Measurements from ENCODE around the gene TMEM144.

Gene TMEM144

DNA sequence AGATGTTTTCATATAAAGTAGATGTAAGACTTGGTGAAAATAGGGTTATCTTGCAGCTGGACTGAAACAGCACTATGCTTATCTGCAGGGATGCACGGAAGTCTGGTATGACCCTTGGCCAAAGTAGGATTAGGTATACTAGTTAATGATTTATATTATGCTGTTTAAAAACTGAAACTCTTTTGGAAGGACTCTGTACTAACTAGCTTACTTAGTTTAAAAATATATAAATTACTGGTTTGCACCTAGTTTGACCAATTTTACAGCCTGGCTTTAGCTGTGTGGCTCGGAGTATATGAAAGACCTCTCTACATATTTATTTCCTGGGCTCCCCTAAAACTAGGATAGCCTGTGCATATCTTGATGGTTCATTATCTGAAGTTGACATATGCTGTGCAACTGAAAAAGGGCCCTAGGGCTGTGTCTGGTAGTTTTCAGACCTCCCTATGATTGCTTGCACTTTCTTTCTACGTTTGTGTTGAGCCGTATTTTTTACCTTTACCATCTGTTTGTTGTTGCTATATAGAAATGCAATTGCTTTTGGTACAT is 89.2 kb downstream of the TMEM144 start:
- Histone ChIP-seq H3K9me3 (ENCODE audit: control insufficient read depth, insufficient read depth, low read length) (peaks cover 2% of the 10 kb centered on the region; the same call in 1 of the 2 replicates), H3K27ac (ENCODE audit: low read depth, low read length) (no peak overlapping the region), H3K27me3 (ENCODE audit: control insufficient read depth, insufficient read depth, low read length) (no peaks in the 10 kb centered on the region), H3K36me3 (ENCODE audit: control insufficient read depth, insufficient read depth, low read length) (no peaks in the 10 kb centered on the region), H3K9ac (ENCODE audit: low read depth, low read length) (no peak overlapping the region), H3K4me1 (ENCODE audit: control insufficient read depth, insufficient read depth, low read length) (no peaks in the 10 kb centered on the region), H3K4me3 (ENCODE audit: low read depth, low read length) (no peak overlapping the region)

- Histone ChIP-seq H3K27me3 (ENCODE audit: control insufficient read depth, insufficient read depth, low read length) (no peaks in the 10 kb centered on the region), H3K36me3 (ENCODE audit: control insufficient read depth, insufficient read depth, low read length) (no peaks in the 10 kb centered on the region), H3K27ac (ENCODE audit: low read depth, low read length) (no peak overlapping the region), H3K9me3 (ENCODE audit: control insufficient read depth, insufficient read depth, low read length) (no peaks in the 10 kb centered on the region), H3K4me3 (ENCODE audit: low read depth, low read length) (no peak overlapping the region), H3K9ac (ENCODE audit: low read depth, low read length) (no peak overlapping the region), H3K4me1 (ENCODE audit: control insufficient read depth, insufficient read depth, low read length) (no peaks in the 10 kb centered on the region)
Observed at GRCh38 chr4:158300012-158300411, 89.7 kb downstream of the TMEM144 start.

DNA sequence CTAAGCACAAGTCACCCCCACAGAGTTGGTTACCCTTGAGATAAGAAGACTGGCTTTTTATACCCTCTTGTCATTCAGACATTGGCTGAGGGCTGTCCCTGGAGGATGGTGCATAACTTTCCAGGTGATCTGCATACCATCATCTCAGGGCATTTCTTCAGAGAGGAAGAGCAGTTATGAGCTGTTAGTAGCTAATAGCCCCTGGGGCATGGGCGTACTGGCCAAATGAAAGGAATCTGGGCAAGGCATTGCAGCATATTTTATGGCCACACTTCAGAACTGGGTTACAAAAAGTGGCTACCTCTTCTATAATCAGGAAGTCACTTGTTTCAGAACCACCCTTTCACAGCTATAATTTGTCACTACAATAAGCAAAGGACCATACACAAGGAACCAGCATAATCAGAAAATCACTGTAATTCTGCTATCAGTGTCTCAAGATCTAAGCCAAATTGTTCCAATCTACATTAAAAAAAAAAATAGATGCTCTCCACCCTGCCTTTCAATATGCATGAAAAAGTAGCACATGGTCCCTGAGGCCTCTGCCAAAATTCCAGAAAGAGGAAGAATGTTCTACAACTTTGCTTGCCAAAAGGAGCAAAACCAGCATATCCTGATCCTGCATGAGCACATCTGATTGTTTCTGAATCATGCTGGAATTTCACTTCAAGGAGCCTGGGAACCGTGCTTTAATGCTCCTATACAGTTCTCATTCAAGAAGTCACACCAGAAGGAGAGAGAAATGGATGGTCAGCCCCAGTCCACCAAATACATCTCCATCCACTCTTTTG is 92.0 kb downstream of the TMEM144 start:
- H3K36me3 ChIP-seq (ENCODE audit: control insufficient read depth, insufficient read depth, low read length): no peaks in the 10 kb centered on the region
- H3K27me3 ChIP-seq (ENCODE audit: control insufficient read depth, insufficient read depth, low read length): no peaks in the 10 kb centered on the region
- no peaks in the 10 kb centered on the region for H3K4me1 ChIP-seq (ENCODE audit: control insufficient read depth, insufficient read depth, low read length)
- H3K27ac ChIP-seq (ENCODE audit: low read depth, low read length): no peak overlapping the region
- no peak overlapping the region for H3K9ac ChIP-seq (ENCODE audit: low read depth, low read length)
- no peak overlapping the region for H3K4me3 ChIP-seq (ENCODE audit: low read depth, low read length)
- H3K9me3 ChIP-seq (ENCODE audit: control insufficient read depth, insufficient read depth, low read length): no peaks in the 10 kb centered on the region

DNA sequence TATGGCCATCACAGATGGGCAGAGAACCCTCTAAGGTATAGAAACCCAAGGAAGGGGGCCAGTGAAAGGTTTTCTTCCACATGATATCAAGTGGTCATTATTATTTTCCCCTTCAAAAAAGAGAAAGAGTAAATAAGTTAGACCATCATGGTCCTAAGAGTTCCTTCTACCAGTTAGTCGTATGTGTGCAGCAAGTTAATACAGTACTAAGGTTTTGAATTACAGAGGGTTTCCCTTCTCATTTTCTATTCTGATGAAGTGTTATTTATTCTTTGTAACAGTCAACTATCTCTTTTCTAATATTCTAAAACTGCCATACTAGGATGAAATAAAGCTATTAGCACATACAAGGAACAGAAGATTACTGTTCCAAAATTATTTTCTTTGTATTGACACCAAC is 94.4 kb downstream of the TMEM144 start:
- no peak overlapping the region for H3K4me3 ChIP-seq (ENCODE audit: low read depth, low read length)
- H3K27me3 ChIP-seq (ENCODE audit: control insufficient read depth, insufficient read depth, low read length): no peaks in the 10 kb centered on the region
- H3K9me3 ChIP-seq (ENCODE audit: control insufficient read depth, insufficient read depth, low read length): no peaks in the 10 kb centered on the region

More for the DNA sequence above, 94.4 kb downstream of the TMEM144 start:
- Histone ChIP-seq H3K4me1 (ENCODE audit: control insufficient read depth, insufficient read depth, low read length) (no peaks in the 10 kb centered on the region), H3K27ac (ENCODE audit: low read depth, low read length) (no peak overlapping the region), H3K9ac (ENCODE audit: low read depth, low read length) (no peak overlapping the region), H3K36me3 (ENCODE audit: control insufficient read depth, insufficient read depth, low read length) (no peaks in the 10 kb centered on the region)

All from HUES48 (cell line).